GM21360 (cell line): Measurements from ENCODE around the gene SERPINE1.

ENCODE experiments used
- ATAC-seq: cut with Tn5 transposase; IDR thresholded peaks from one replicate; pipeline ENCODE4 v1.9.1; 2021; ENCODE audit warnings: mild to moderate bottlenecking, moderate library complexity; ENCODE audit not compliant: unreplicated experiment

The SERPINE1 gene

GRCh38 chr7:101151908-101152651, 25.2 kb downstream of the SERPINE1 start:
- ATAC-seq: no peak

- ATAC-seq: peak; percentile 71
These were observed 27.2 kb downstream of the SERPINE1 start, which contains the start of gene AP1S1 for GRCh38 chr7:101153969-101154692. AP1S1 (plus strand) TSS chr7:101154476; CDS start chr7:101154515, 39 bp downstream.

DNA sequence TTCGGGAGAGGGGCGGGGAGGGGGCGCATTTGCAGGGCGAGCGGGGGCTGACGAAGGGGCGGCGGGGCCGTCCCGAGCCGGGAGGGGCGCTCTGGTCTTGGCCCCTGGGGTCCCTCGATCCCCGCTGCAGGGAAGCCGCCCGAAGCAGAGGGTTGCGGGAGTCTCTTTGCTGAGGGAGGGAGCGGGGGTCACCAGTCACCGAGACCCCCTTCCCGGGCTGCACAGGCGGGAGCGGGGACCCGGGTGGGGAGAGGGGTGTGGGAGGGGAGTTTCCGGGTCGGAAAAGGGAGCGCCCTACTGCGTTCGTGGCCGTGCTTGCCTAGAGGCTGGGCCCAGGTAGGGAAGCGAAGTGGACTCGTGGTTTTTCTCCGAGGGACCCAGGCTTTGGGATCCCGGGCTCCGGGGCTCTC, 27.8 kb downstream of the SERPINE1 start:
- peak; percentile 17 for ATAC-seq

DNA sequence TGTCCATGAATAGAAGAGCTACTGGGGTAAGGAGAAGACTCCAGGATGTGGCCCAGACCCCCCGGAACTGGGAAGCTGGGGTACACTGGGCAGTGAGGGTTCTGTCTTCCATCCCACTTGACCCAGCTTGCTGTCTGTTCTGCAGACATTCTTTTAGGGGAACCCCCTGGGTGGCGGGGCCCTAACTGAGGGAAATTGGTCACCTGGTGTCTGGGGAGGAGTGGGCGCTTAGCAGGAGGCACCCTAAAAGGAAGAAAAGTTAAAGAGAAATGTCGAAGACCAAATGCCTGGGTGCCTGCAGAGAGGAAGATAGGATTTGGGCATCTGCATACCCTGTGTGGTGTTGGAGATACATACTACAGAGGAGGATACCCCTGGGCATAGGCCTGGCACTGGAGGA, 28.4 kb downstream of the SERPINE1 start:
- no peak for ATAC-seq

GRCh38 chr7:101156277-101156676, 29.4 kb downstream of the SERPINE1 start:
- ATAC-seq: no peak

GRCh38 chr7:101156866-101157589, 30.1 kb downstream of the SERPINE1 start:
- ATAC-seq: no peak

- ATAC-seq: no peak
These were observed 33.1 kb downstream of the SERPINE1 start for GRCh38 chr7:101159696-101160674.

DNA sequence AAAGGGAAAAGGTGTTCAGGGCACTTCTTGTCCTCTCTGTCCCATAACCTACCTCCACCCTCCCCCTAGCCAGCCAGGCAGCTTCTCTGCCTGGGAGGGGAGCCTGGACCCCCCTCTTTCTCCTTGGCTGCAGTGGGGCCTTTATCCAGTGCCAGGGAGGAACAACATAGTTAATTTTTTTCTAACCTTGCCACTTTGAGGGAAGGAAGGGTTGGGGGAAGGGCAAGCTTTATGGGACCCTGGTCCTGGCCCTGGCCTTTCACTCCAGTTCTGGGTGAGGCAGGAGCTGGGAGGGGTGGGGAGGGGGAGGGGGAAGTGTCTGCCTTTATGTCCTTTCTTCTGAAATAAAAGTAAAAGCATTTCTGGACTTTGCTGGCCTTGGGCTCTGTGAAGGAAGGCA, 34.0 kb downstream of the SERPINE1 start:
- ATAC-seq: no peak

- ATAC-seq: no peak
These were observed 35.0 kb downstream of the SERPINE1 start for GRCh38 chr7:101161692-101162471.

GRCh38 chr7:101162551-101163278, 35.8 kb downstream of the SERPINE1 start:
- ATAC-seq: no peak

GRCh38 chr7:101163279-101164070, 36.6 kb downstream of the SERPINE1 start:
- ATAC-seq: no peak

GRCh38 chr7:101164071-101164840, 37.4 kb downstream of the SERPINE1 start:
- no peak for ATAC-seq

- peak; percentile 60 for ATAC-seq
These were observed 38.4 kb downstream of the SERPINE1 start, which contains the start of gene VGF for GRCh38 chr7:101165075-101165957. VGF (minus strand) TSS chr7:101165569; CDS start chr7:101164843, 726 bp downstream.

DNA sequence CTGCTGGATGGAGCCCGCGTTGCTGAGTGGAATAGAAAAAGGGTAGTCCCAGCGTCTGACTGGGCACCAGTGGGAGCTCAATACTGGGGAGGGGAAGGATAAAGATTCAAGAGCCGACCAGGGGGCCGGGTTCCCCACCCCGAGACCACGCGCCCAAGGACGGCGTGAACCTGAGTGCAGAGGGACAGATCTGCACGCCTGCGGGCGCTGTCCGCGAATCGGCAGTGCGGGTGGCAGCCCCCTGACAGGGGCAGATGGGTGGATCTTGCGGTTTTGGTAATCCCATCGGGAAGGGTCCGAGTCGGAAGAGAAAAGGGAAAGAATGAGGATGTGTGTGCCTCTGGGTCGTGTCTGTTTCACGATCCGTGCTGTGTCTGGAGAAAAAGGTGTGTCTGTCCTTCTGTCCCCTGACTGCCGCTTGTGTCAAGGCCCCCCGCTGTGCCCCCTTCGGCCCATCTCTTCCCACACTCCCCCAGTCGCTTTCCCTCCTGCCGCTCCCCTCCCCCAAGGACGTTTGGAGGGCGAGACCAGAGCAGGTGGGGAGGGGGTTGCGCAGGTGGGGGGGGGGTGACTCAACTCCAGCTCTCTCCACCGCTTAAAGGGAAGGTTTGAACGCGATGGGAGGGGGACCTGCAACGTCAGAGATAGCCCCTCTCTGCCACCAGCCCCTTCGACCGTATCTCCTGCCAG, 39.2 kb downstream of the SERPINE1 start:
- ATAC-seq: no peak

- ATAC-seq: no peak
These were observed 39.7 kb downstream of the SERPINE1 start for GRCh38 chr7:101166648-101166908.
